T-cell (primary cell): ENCODE data around the gene CHCHD5. TPM values are rescaled to one million over a fixed set of nuclear protein-coding genes. Genes with fewer than 3 reads are reported as not detected.
"Not testable (repeated sequence)": the region's sequence is repeated elsewhere in the genome, so short reads cannot be mapped to it uniquely, and the experiment has no call there.

Experiments used
- ATAC-seq, 4 experiments: fragments of 200-7000 bp in 3 of 4; fragments of 150-1000 bp in 1 of 4; cut with Tn5 transposase; replicated peaks in 1 of 4; 1 replicate in 3 of 4; 2 replicates in 1 of 4; pipeline ENCODE4 v1.10.0; 2021; ENCODE audit warnings: moderate library complexity in 3 of 4, mild to moderate bottlenecking in 2 of 4, moderate number of reproducible peaks in 1 of 4
- CTCF ChIA-PET, 2 donors: fragments of 300-600 bp; sonication (Branson Sonifier 250); formaldehyde crosslinking; loops; one replicate each; lab custom pipeline; 2022; ENCODE audit warnings: antibody characterized with exemption in 2 of 2; lab: Charles Lee
- POLR2A ChIA-PET, 2 donors: fragments of 300-600 bp; sonication (Branson Sonifier 250); formaldehyde crosslinking; loops; one replicate each; lab custom pipeline; 2022; ENCODE audit warnings: antibody characterized with exemption in 2 of 2; lab: Charles Lee
- DNase-seq, 35 experiments: peaks; one replicate each; pipeline versions ENCODE4 v3.0.0 to v3.0.0-alpha.2; 2013 to 2023
- H3K27ac ChIP-seq: one replicate; pipeline ENCODE4 v1.5.1; 2013; ENCODE audit warnings: low read length
- H3K27me3 ChIP-seq, 2 experiments: replicated peaks in 1 of 2; 1 replicate in 1 of 2; 2 replicates in 1 of 2; pipeline versions ENCODE4 v1.6.1 to v1.7.0; 2013; ENCODE audit warnings: low read length in 1 of 2, mixed read lengths in 1 of 2; ENCODE audit not compliant: control insufficient read depth in 2 of 2, insufficient read depth in 2 of 2; ENCODE audit errors: extremely low read depth in 1 of 2
- H3K36me3 ChIP-seq, 2 donors: 1 replicate in 1 of 2; 2 replicates in 1 of 2; pipeline versions ENCODE4 v1.6.1 to v1.7.0; 2013; ENCODE audit warnings: low read length in 1 of 2; ENCODE audit not compliant: control insufficient read depth in 2 of 2, insufficient read depth in 1 of 2; ENCODE audit errors: extremely low read depth in 1 of 2
- H3K4me1 ChIP-seq, 2 experiments: 1 replicate in 1 of 2; 2 replicates in 1 of 2; pipeline versions ENCODE4 v1.6.1 to v1.7.0; 2013; ENCODE audit warnings: low read length in 2 of 2, mixed read lengths in 1 of 2; ENCODE audit not compliant: insufficient read depth in 2 of 2, control insufficient read depth in 1 of 2; ENCODE audit errors: extremely low read depth in 1 of 2
- H3K4me3 ChIP-seq, 2 donors: 1 replicate in 1 of 2; 2 replicates in 1 of 2; pipeline versions ENCODE4 v1.5.1 to v1.7.0; 2013; ENCODE audit warnings: mild to moderate bottlenecking in 2 of 2, low read length in 1 of 2, moderate library complexity in 1 of 2; ENCODE audit not compliant: control insufficient read depth in 1 of 2; ENCODE audit errors: extremely low read depth in 1 of 2
- H3K9me3 ChIP-seq: 2 replicates; pipeline ENCODE4 v1.7.0; 2013
- H3K27ac Mint-ChIP-seq, 2 donors: one replicate each; pipeline ENCODE4 v1.8.0; 2020 to 2021; ENCODE audit warnings: mild to moderate bottlenecking in 2 of 2, mixed read lengths in 2 of 2
- H3K27me3 Mint-ChIP-seq, 2 donors: one replicate each; pipeline ENCODE4 v1.8.0; 2021 to 2022; ENCODE audit warnings: mixed read lengths in 2 of 2
- H3K36me3 Mint-ChIP-seq: one replicate; pipeline ENCODE4 v1.8.0; 2021; ENCODE audit warnings: mixed read lengths
- H3K4me1 Mint-ChIP-seq, 3 donors: one replicate each; pipeline ENCODE4 v1.8.0; 2020 to 2022; ENCODE audit warnings: mixed read lengths in 3 of 3, mild to moderate bottlenecking in 1 of 3
- H3K4me3 Mint-ChIP-seq, 3 donors: one replicate each; pipeline ENCODE4 v1.8.0; 2020 to 2022; ENCODE audit warnings: mild to moderate bottlenecking in 3 of 3, mixed read lengths in 3 of 3, moderate library complexity in 3 of 3
- H3K9me3 Mint-ChIP-seq, 3 donors: one replicate each; pipeline ENCODE4 v1.8.0; 2020 to 2022; ENCODE audit warnings: mixed read lengths in 3 of 3
- whole genome bisulfite sequencing: methylation state at CpG from one replicate; pipeline ENCODE4 v1.1.5; 2013; ENCODE audit warnings: missing lambda C conversion rate; ENCODE audit not compliant: insufficient coverage; 5-methylcytosine and 5-hydroxymethylcytosine counted together
- total RNA-seq, 35 experiments: library from RNA in 6 of 35; stranded (reverse) in 6 of 35; fragments of 120-200 nt in 1 of 35; gene quantifications; one replicate each; pipeline versions ENCODE4 v1.2.1 to v1.2.4 and lab custom pipeline; 2013 to 2026

CHCHD5 gene
- total RNA-seq, 5 donors from 2014 or later (not counting 1 experiment from before 2014, with no cell fraction given): 16.4 to 30.1 (median 24.7) TPM

- Mint-ChIP-seq H3K27ac (no peak overlapping the region), H3K4me1 (no peaks in the 10 kb centered on the region), H3K4me3 (no peak overlapping the region), H3K9me3 (no peaks in the 10 kb centered on the region), H3K36me3 (peaks cover 10% of the 10 kb centered on the region), H3K27me3 (peaks cover 0 to 2% of the 10 kb centered on the region in 2 donors)
- POLR2A ChIA-PET: interaction anchor here in 1 of 2 donors (0.6 kb wide), 1 partner anchor 8 kb away, joined by 8 read pairs; no protein-coding TSS in a partner anchor
- DNase-seq: no peak
- no peaks in the 10 kb centered on the region for H3K4me1 ChIP-seq
- no peak for ATAC-seq
- no peaks in the 10 kb centered on the region for H3K9me3 ChIP-seq
- H3K36me3 ChIP-seq: no peaks in the 10 kb centered on the region
- WGBS: 90% methylated on average over 4 of the region's 8 CpGs
- H3K27ac ChIP-seq: no peak overlapping the region
- H3K27me3 ChIP-seq: peaks cover 0 to 9% of the 10 kb centered on the region in 2 experiments
- CTCF ChIA-PET: no interaction called here
- H3K4me3 ChIP-seq: no peak overlapping the region
These were observed 30.6 kb downstream of the CHCHD5 start for GRCh38 chr2:112615051-112615450.

GRCh38 chr2:112615798-112616197 is 31.4 kb downstream of the CHCHD5 start:
- DNase-seq, H3K4me3 ChIP-seq, H3K4me1 Mint-ChIP-seq, H3K36me3 ChIP-seq, H3K9me3 Mint-ChIP-seq, H3K27me3 ChIP-seq, H3K4me3 Mint-ChIP-seq, H3K27ac ChIP-seq, H3K27ac Mint-ChIP-seq, CTCF ChIA-PET, H3K9me3 ChIP-seq, ATAC-seq, H3K4me1 ChIP-seq, H3K27me3 Mint-ChIP-seq: not testable (repeated sequence)
- H3K36me3 Mint-ChIP-seq: peaks cover 10% of the 10 kb centered on the region
- POLR2A ChIA-PET: interaction anchor here in 1 of 2 donors (0.6 kb wide), 1 partner anchor 9 kb away, joined by 8 read pairs; no protein-coding TSS in a partner anchor
- WGBS: 100% methylated on average over 1 of the region's 2 CpGs

- no peaks in the 10 kb centered on the region for H3K4me1 ChIP-seq
- no peaks in the 10 kb centered on the region for H3K36me3 ChIP-seq
- H3K4me3 ChIP-seq: no peak overlapping the region
- Mint-ChIP-seq H3K4me1 (no peaks in the 10 kb centered on the region), H3K9me3 (no peaks in the 10 kb centered on the region), H3K27ac (no peak overlapping the region), H3K36me3 (peaks cover 10% of the 10 kb centered on the region), H3K27me3 (no peaks in the 10 kb centered on the region), H3K4me3 (no peak overlapping the region)
- H3K27ac ChIP-seq: no peak overlapping the region
- no CpG with 5 or more reads among the region's 6 CpGs for WGBS
- ChIA-PET CTCF (interaction anchor here in 1 of 2 donors (0.6 kb wide), 1 partner anchor 66 kb away, joined by 3 read pairs; no protein-coding TSS in a partner anchor), POLR2A (no interaction called here)
- ATAC-seq: no peak
- no peak for DNase-seq
- H3K9me3 ChIP-seq: no peaks in the 10 kb centered on the region
- peaks cover 0 to 9% of the 10 kb centered on the region in 2 experiments for H3K27me3 ChIP-seq
These were observed 34.0 kb downstream of the CHCHD5 start for GRCh38 chr2:112618383-112618782.

DNA sequence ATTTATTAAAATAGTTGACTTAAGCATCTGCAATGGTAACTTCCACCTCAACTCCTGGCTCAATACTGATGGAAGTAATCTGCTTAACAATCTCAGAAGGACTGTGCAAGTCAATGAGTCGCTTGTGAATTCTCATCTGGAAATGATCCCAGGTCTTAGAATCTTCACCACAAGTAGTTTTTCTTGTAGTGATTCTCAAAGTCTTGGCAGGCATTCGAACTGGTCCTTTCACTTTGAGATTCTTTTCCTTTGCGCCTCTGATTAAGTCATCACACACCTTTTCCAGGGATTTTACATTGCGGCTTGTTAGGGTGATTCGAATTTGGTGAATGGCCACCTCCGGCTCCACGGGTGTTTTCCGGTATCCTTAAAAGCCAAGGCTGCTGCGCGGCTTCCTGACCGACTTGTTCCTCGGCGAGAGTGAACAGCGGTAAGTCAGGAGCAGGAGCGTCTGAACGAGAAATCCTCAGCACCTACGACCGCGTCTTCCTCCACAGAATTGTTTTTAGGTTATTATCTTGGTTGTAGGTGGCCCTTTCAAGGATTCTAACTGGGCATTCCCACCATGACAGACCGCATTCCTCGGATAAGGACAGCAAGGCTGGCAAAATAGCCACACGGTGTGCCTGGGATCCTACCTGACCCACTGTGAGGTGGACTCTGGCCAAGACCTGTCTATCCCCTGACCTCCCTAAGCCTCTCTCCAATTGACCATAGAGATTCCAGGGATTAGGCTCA is 37.5 kb downstream of the CHCHD5 start:
- H3K9me3 Mint-ChIP-seq: no peaks in the 10 kb centered on the region
- H3K4me3 Mint-ChIP-seq: no peak overlapping the region
- H3K36me3 ChIP-seq: no peaks in the 10 kb centered on the region
- no peaks in the 10 kb centered on the region for H3K27me3 Mint-ChIP-seq
- H3K4me3 ChIP-seq: no peak overlapping the region
- no peak overlapping the region for H3K27ac Mint-ChIP-seq
- H3K27me3 ChIP-seq: no peaks in the 10 kb centered on the region
- H3K27ac ChIP-seq: no peak overlapping the region
- peaks cover 12 to 32% of the 10 kb centered on the region in 2 experiments for H3K4me1 ChIP-seq
- 97% methylated on average over 18 of the region's 22 CpGs for WGBS
- ATAC-seq (no peak), DNase-seq (no peak)
- no peaks in the 10 kb centered on the region for H3K36me3 Mint-ChIP-seq
- H3K9me3 ChIP-seq: no peaks in the 10 kb centered on the region
- peaks cover 26 to 33% (median 27%) of the 10 kb centered on the region in 3 donors for H3K4me1 Mint-ChIP-seq
- POLR2A ChIA-PET: interaction anchor here in 1 of 2 donors (0.7 kb wide), 1 partner anchor 66 kb away, joined by 6 read pairs; no protein-coding TSS in a partner anchor
- CTCF ChIA-PET: interaction anchor here in 1 of 2 donors (0.8 kb wide), 1 partner anchor 25 kb away, joined by 8 read pairs; no protein-coding TSS in a partner anchor

GRCh38 chr2:112622528-112622849 is 38.1 kb downstream of the CHCHD5 start:
- Histone ChIP-seq H3K36me3 (no peaks in the 10 kb centered on the region), H3K4me3 (no peak overlapping the region), H3K9me3 (no peaks in the 10 kb centered on the region), H3K27ac (no peak overlapping the region), H3K27me3 (no peaks in the 10 kb centered on the region), H3K4me1 (peaks cover 13 to 37% of the 10 kb centered on the region in 2 experiments)
- ChIA-PET POLR2A (interaction anchor here (0.7 kb wide), 2 partner anchors 66 to 75 kb away, joined by 6 to 7 read pairs; no protein-coding TSS in a partner anchor), CTCF (interaction anchor here in 1 of 2 donors (0.6 to 0.8 kb wide), 4 partner anchors 25 to 105 kb away, joined by 3 to 8 read pairs (median 4); no protein-coding TSS in a partner anchor)
- Mint-ChIP-seq H3K27ac (no peak overlapping the region), H3K36me3 (no peaks in the 10 kb centered on the region), H3K4me3 (no peak overlapping the region), H3K4me1 (peaks cover 29 to 39% (median 32%) of the 10 kb centered on the region in 3 donors), H3K9me3 (no peaks in the 10 kb centered on the region), H3K27me3 (no peaks in the 10 kb centered on the region)
- ATAC-seq (no peak), DNase-seq (no peak)
- WGBS: no CpG with 5 or more reads among the region's 3 CpGs

DNA sequence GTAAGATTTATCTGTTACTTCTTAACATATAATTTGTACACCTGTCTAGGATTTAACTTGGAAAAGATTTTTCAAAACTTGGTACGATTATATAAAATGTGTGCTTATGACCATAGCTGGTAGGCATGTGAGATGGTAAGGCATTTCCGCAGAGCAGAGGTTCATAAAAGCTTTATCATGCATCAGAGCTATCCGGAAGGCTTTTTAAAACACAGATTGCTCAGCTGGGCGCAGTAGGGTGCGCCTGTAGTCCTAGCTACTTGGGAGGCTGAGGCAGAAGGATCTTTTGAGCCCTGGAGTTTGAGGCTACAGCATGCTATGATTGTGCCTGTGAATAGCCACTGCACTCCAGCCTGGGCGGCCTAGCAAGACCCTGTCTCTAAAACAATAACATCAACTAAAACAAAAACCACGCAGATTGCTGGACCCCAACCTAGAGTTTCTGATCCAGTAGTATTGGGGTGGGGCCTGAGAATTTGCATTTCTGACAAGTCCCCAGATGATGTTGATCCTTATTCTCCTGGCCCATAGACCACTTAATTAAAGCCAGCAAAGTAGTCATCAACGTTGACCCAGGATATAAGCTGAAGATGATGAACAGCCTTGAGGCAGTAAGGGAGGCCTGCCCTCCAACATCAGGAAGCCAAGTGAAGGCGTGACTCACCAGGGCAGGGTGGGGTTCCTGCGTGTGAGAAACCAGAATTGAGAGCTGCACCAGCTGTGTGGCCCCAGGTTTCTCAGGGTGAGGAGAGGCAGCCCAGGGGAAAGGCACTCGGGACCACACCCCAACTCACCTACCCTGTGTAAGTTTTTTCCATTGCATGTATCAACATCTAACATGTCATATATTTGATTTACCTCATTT is 39.7 kb downstream of the CHCHD5 start:
- no peaks in the 10 kb centered on the region for H3K9me3 ChIP-seq
- ATAC-seq: peak; percentile 69 to 95 (median 89)
- H3K27ac Mint-ChIP-seq: peak overlapping the region; percentile 86 to 90
- no peaks in the 10 kb centered on the region for H3K36me3 Mint-ChIP-seq
- WGBS: 93% methylated on average over 5 of the region's 11 CpGs
- peak overlapping the region; percentile 60 for H3K27ac ChIP-seq
- peaks cover 14 to 51% of the 10 kb centered on the region in 2 experiments for H3K4me1 ChIP-seq
- POLR2A ChIA-PET: interaction anchor here (0.6 to 0.7 kb wide), 3 partner anchors 22 to 102 kb away, joined by 3 read pairs; no protein-coding TSS in a partner anchor
- no peak overlapping the region for H3K4me3 ChIP-seq
- H3K27me3 Mint-ChIP-seq: no peaks in the 10 kb centered on the region
- DNase-seq: peak; percentile 13 to 78 (median 49)
- no peaks in the 10 kb centered on the region for H3K27me3 ChIP-seq
- no peaks in the 10 kb centered on the region for H3K36me3 ChIP-seq
- H3K9me3 Mint-ChIP-seq: no peaks in the 10 kb centered on the region
- H3K4me3 Mint-ChIP-seq: peak overlapping the region in 1 of 3 donors; percentile 9
- peaks cover 37 to 53% (median 43%) of the 10 kb centered on the region in 3 donors for H3K4me1 Mint-ChIP-seq
- CTCF ChIA-PET: interaction anchor here (0.6 to 5.2 kb wide), 9 partner anchors 17 to 102 kb away, joined by 3 to 40 read pairs (median 9); partner anchors contain the start of gene SLC20A1 (in 1 of the 2)
